Right lung (tissue), 5 donors: ENCODE results near the gene JAKMIP1. TPM values are rescaled to one million over a fixed set of nuclear protein-coding genes. Genes with fewer than 3 reads are reported as not detected.

ENCODE experiments used
- DNase-seq, 2 donors: peaks; one replicate each; pipeline ENCODE4 v3.0.0-alpha.2; 2013
- polyA plus RNA-seq, 5 donors: library from polyadenylated mRNA; unstranded; fragments of 120-200 nt; gene quantifications; one replicate each; pipeline versions ENCODE4 v1.2.1 to v1.2.3, GENCODE V29; 2013; ENCODE audit warnings: inconsistent platforms in 1 of 5, low replicate concordance in 1 of 5; ENCODE audit not compliant: insufficient read length in 5 of 5, insufficient read depth in 1 of 5

The JAKMIP1 gene
- polyA plus RNA-seq, 5 donors, result 0.12 to 0.22 (median 0.16) TPM; not detected in 1

DNA sequence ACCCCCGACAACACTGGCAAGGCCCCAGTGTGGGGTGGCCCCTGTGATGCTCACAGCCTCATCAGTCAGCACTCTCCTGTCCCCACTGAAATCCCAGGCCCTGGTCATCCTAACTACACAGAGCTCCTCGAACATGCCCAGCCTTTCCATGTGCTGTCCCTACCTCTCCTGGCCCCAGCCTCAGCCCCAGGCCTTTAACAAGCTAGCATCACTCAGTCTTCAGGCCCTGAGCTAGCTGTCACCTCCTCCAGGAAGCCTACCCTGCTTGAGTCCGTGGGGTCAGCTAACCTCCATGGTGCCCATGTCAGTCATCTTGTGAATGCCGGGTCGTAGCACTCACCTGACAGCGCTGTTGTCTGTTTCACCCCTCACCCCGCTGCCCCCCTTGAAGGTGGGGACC is 156.5 kb downstream of the JAKMIP1 start:
- DNase-seq, result no peak

DNA sequence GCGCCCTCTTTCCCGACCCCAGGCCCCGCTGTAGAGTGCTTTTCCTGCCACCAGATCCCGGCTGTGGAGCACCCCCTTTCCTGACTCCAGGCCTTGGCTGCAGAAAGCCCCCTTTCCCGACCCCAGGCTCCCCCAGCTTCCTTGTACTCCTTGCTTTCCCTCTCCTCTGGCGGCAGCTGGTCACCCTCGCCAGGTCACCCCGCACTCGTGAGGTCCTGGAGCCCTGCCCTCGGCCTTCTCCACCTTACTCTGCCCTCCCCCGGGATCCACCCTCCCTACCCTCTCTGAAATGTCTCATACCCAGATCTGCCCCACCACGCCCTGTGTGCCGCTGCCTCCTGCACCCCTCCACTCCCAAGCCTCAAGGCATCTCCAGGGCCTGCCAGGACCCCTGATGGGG is 157.2 kb downstream of the JAKMIP1 start:
- no peak for DNase-seq

DNA sequence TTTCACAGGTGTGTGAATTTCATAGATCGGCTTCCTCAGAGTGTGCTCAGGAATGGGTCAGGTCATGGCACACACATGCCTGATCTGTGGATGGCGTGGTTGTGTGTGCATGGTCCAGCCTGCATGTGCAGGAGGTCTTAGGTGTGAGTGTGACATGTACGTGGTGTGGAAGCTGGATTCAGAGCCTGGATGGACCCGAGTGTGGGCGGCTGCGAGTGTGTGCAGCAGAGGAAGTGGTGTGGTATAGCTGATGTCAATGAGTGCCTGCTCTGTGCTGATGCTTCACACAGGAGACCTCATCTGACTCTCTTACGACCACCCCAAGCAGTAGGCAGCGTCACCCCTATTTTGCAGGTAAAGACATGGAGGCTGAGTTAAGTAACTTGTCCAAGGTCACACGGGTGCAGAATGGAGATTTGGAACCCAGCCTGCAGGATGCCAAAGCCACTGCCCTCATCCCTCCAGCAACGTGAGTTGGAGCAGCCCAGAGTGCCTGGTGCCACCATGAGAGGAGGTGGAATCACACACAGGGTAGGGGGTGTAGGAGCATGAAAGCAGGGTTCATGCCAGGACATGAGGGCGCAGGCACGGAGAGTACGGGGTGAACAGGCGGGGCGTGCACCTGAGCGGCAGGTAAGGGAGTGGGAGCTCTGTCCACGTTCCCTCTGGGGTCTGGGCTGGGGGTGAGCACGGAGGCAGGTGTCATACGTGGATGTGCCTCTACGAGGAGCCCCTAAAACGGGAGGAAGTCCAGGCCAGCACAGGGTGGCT is 157.9 kb downstream of the JAKMIP1 start:
- DNase-seq, result no peak

DNA sequence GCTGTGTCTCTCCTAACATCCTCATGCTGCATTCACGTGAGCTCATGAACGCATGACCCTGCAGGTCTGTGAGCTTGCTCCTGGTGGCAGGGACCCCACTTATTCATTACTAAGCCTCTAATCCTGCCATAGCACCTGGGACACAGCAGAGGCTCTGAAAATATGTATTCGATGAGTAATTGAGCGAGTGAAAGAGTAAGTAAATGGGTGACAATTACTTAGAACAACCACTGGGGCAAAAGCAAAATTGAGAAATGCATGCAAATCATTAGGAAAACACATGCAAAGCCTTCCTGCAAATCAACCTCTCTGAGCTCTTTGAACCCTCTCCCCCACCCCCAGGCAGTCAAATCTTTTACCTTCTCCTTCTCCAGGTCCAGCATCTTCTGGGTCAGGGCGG is 158.5 kb downstream of the JAKMIP1 start:
- DNase-seq, result no peak

DNA sequence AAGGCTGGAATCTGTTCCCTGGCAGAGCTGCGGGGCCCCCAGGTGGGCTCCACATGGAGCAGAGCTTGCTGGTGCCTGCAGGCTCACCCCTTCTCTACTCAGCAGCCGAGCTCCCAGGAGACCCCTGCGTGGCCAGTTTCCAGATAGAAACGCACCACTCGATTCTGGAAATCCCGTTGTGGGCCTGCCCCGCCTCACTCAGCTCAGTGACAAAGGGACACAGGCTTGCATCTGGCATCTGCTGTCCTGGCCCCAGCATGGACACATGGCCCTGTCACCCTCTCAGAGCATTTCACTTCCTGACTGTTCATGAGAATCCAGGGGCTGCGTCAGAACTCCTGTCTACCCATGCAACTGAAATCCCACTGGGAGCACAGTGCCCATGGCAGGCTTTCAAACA is 161.6 kb downstream of the JAKMIP1 start:
- DNase-seq, result no peak

DNA sequence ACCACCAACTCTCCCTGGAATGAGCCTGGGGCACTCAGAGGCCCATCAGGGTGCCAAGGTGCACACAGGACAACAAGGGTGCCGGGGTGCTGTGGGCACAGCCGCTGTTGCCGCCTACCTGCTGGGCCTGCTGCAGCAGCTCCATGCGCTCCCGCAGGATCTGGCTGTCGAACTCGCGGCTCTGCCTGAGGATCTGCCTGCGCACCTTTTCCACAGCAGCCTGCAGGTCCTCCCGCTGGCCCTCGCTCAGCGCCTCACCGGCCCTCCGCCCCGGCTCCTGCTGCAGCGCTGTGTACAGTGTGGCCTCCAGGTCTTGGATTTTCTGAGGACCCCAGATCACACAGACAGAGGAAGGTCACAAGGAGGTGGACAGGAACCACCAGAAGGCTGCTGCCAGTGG is 164.6 kb downstream of the JAKMIP1 start:
- DNase-seq, result no peak

DNA sequence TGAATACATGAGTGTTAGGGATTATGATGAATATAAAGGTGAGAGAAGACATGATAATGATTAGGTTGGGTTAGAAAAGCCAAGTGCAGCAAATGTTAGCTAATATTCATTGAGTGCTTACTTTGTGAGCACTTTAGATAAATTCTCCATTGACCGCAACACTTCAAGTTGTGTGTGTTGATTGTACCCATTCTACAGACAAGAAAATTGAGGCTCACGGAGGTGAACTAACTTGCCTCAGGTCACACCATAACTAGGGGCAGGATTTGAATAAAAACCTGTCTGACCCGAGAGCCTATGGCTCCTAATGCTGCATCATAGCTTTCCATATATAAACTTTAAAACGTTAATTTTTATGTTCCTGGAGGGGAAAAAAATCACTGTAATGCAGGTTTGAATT is 167.0 kb downstream of the JAKMIP1 start:
- no peak for DNase-seq

DNA sequence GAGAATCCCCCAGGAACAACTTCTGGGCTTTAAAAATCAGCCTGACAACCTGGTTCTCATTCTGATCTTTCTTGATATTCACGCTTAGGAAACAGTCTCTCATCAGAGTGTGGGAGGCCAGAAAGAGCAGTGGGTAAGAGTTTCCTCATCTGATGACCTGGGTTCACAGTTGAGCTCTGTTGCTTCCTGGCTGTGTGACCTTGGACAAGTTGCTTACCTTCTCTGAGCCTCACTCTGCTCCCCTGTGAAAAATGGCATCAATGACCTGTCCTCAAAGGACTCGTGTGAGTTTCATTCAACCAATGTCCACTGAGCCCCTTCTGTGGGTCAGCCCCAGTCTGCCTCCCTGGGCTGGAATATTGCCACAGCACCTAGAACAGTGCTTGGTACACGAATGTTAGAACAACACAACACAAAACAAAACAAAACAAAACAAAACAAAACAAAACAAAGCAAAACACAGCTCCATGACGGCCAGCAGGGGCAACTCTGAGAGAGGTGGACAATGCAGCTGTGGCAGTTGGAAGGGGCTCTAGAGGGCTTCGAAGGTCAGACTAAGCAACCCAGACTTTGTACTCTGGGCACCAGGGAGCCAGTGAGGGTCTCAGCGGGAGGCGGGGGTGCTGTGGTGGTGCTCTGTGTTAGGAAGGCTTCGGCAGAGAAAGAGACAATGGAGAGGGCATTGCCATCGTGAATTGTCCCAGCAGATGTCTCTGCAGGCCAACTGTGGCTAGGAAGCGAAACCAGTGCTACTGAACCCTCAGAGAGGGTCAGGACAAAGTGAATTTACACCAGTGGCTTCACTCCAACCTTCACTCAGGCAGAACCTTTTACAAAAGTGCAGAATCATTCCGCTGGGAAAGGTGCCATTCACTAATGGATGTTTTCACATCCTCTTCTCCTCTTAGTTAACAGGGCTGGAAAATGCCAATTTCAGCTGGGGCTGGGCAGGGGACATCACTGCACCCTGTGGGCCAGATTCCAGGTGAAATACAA is 167.8 kb downstream of the JAKMIP1 start:
- no peak for DNase-seq

DNA sequence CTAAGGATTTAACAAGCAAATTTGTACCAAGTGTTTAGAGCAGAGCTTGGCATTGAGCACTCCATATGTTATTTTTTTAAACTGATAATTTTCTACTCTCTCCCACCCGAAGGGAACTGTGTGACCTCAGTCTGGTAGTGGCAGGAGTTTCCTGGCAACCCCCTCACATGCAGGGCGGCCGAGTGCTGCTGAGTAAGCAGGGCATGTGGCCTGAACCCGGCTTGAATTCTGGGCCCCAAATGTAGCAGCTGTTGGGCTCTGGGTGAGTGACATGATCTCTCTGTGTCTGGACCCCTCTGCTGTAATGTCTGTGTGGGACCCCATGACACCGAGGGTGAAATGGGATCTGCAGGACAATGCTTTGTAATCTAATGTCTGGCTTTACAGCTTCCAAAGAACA is 168.5 kb downstream of the JAKMIP1 start:
- no peak for DNase-seq

DNA sequence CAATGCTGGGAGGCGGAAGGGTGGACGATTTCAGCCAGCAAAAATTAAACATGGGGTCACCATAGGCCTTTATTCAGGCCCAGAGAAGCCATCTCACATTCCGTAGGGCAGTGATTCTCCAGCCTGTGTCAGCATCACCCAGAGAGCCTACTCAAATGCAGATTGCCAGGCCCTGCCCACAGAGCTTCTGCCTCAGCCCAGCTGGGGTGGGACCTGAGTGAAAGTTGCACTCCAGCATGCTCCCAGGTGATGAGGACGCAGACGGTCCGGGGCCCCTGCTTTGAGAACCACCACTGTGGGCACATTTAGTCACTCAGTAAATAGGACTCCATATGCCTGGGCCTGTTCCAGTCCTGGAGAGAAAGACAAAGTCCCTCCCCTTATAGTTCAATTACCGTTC is 169.7 kb downstream of the JAKMIP1 start:
- DNase-seq, result no peak

DNA sequence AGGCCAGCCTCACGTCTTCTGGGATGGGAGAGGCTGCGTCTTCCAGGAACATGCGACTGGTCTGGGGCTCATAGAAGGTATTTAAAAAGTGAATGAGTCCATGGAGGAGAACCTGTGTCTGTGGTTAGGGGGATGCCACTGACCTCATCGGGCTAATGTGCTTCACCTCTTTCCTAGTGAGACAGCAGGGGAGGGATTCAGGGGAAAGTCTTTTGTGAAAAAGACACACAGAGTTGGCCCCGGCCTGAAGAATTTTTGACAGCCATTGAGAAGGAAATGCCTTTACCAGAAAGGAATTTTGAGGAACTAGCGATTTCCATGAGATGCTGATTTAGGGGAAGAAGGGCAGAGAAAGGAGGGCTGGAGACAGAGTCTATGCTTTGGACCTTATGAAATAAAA is 171.1 kb downstream of the JAKMIP1 start:
- DNase-seq, result no peak

DNA sequence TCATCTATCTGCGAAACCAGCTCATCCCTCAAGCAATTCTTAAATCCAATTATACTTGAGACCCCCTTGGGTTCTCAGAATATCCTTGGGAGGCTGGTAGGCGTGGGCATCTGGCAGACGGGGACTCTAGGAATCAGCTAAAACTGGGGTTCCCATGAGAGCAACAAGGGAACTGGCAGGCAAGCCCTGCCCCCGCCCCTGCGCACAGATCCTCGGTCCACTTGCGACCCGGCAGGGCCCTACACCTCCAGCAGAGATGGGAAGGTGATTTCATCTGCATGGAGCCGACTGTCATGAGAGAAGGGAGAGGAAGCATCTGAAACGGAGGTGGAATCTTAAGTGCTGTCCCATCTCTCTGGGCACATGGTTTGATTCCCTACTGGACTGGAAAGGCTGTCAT is 172.2 kb downstream of the JAKMIP1 start:
- no peak for DNase-seq

DNA sequence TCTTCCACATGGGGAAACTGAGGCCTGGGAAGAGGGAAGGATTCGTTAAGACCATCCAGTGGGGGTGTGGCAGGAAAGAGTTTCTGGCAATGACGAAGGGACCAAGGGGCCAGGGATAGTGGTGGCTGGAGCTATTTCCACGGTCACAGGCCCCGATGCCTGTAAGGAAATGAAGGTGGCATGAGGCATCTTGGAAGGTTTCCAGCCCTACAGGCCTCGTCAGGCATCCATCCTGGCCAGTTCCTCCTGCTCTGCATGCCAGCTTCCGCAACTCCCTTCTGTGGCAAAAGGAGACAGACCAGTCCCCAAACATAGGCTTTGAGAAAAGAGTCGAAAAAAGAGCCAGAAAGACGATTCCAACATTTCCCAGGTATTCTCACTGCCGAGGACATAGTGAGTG is 173.0 kb downstream of the JAKMIP1 start:
- DNase-seq, result no peak

DNA sequence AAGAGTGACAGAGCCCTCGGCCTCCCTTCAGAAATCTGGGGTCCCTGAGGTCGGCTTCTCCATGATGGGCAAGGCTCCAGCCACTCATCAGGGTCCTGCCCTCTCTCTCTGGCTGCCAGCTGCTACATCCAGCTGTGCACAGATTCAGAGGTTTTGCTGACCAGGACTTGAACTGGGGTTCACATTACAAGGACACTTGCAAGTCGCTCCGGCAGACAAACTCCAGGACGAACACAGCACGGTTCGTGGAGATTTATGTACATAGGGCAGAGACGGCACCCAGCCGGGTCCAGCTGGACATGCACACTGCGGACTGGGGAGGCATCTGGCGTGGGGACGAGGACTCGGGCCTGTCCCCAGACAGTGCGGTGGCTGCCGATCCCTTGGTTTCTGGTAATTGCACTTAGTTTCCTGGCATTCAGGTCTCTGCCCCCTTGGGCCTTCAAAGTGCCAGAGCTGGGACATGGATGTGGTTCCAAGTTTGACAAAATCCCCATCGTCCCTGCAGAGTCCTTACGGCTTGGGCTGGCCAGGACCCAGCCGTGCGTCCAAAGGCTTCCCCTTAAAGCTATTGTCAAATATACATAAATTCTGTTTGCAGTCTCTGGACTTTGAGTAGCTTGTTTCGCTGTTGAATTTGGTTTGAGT is 175.9 kb downstream of the JAKMIP1 start:
- DNase-seq, result no peak

DNA sequence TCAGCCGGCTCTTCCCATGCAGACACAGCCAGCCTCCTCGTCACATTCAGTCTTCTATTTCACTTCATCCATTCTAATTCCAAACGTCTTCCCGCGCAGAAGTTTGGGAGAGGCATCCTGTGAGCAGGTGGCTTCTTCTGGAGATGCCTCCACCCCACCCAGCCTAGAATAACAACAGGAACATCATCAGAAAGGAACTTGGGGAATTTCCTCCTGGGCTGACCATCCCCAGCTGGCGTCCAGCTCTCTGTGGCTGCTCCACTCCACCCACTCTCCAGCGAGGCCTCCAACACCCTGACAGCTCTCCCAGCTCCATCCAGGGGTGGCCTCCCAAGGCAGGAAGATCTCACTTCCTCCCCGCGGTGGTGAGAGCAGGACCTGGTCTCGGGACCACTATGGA is 176.6 kb downstream of the JAKMIP1 start:
- DNase-seq, result no peak

DNA sequence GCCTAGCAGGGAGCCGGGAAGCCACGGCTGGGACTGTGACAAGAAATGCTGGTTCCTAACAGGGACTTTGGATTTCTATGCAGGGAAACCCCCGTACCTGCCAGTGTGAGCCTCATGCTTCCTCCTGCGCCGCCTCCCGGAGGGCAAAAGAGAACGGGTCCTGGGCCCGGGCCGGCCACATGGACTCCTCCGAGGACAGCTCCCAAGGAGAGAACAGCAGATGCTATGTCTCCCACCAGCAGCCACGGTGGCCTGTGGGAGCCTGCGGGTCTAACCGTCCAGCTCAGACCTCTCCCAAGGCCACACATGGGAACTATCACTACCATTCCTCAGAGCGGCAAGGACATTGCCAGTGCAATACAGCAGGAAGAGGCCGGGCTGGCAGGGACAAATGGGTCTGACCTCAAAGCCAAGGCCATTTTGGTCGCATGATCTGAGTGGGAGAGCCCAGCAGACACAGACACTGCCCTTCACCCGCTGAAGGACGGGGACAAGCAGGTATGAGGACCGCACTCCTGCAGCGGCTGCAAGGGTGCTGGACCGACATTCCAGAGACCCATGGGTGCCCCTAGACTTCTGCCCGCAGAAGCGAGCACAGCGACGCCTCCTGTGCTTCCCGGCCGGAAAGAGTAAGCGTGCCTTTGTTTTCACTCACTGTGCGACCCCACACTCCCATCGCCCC is 177.6 kb downstream of the JAKMIP1 start:
- DNase-seq, result no peak

DNA sequence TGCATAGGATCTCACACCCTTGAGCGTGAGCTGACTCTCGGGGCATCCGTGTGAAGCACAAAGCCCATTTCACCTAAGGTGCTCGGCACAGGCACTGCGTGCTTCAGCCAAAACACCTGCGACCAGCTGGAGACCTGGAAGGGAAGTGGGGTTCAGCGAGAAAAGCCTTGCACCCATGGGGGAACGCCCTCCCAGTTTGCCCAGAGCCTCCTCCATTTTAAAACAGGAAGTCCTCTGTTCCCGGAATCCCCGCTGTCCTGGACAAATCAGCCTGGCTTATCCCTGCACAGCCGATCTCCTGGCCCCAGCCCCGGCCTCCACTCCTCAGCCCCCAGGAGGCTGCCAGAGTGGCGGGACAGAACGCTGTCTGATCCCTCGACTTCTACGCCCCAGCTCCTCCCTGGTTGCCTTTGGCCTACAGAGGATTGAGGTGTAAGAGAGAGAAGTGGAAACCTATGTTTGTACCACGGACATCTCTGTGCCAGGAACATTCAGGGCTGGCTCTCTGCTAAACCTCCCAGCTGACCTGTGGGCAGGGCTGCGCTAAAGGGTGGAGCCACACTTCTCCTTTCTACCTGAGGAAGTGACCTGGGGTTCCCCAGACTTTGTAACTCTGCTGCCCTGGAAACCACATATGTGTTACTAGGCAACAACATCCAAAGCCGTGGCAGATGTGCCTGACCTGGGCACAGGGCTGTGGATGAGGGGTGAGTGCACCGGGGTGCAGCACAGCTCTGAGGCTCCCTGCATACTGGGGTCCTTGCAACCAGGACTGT is 178.3 kb downstream of the JAKMIP1 start:
- no peak for DNase-seq

DNA sequence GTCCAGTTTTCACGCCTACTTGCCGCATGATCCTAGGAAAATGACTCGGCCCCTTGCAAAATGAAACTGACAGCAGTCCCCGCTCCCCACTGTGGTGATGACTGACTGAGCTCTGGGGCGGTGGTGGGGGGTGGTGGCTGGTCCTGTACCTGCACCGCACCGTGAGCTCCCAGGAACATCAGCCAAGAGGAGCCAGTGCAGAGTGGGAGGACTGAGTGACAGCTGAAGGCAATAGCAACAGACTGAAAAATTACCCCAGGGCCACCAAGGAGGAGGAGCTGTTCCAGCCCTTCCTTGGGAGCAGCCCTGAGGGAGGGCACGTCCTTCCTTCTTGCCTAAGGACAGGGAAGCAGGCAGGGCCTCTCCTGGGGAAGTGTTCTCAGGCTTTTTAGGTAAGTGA is 179.7 kb downstream of the JAKMIP1 start:
- no peak for DNase-seq

DNA sequence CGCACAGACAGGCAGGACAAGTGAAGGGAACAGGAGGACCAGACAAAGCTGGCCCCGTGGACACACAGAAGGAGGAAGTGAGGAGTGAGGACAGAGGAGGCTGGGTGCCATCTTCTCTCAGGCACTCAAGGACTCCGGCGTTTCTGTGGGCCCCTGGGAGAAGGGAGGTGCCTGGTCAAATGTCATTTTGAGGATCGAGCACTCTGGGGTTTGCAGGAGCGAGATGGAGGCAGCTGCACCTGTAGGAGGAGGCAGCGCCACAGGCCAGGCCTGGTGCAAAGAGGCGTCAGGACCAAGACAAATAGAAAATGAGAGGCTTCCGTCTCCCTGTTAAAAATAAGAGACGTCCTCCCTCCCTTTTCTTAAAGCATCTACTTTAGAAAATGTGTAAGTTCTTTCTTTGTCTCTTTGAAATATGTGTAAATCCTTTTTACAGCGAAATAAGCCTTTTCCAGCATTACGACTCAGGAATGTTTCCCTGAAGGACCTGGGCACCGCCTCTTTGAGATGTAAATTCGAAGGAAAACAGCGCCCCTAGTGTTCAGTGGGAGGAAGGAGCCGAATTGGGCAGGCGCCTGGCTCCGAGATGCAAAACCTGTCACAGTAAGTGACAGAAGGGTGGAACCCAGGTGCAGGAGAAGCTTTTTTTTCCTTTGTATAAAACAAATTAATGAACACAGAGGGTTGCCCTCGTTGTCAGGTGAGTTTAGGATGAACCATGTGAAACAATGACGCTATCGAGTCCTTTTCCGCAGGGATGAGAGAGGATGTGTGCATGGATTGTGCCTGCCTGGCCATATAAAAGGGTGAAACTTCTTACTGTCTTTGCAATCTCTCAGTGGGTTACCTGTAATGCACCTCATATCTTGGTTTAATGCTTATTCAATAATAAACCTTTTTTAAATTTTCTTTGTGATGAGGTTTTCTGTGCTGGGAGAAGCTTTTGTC is 180.8 kb downstream of the JAKMIP1 start:
- DNase-seq, result peak; percentile 29 to 32

DNA sequence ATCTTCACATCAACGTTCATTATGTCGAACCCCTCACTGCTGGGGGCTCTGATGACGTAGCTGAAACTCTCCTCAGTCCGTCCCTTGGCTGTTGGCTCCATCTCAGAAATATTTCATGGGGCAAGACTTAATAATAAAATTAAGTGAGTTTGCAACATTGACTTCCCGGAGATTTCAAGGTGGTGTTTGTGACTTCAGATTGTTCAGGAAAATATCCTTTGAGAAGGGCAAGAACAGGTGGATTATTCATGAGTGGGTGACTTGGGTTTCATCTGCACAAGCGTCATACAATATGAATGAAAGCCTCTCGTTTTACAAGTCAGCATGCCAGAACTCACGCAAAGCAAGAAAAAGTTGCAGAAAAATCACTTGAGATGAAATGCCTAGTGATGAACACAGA is 182.0 kb downstream of the JAKMIP1 start, which contains the start of gene C4orf50:
Gene C4orf50, minus strand, starts transcription at position 101 of the 400 bp plus-strand sequence.
- DNase-seq, result no peak
